CD4-positive, alpha-beta T cell treated with Interleukin-2 at 100 ng/mL for 4 hours (primary cell): ENCODE measurements around the gene CHKB.
"Not testable (repeated sequence)": the region's sequence is repeated elsewhere in the genome, so short reads cannot be mapped to it uniquely, and the experiment has no call there.

ENCODE experiments used
- DNase-seq: peaks from one replicate; pipeline ENCODE4 v3.0.0-alpha.2; 2020; ENCODE audit warnings: low spot score

CHKB gene

GRCh38 chr22:50548040-50548920 is 34.4 kb downstream of the CHKB start:
- DNase-seq = peak; percentile 58

GRCh38 chr22:50547263-50547985 is 35.2 kb downstream of the CHKB start:
- no peak for DNase-seq

GRCh38 chr22:50546326-50547262 is 36.1 kb downstream of the CHKB start:
- no peak for DNase-seq

DNA sequence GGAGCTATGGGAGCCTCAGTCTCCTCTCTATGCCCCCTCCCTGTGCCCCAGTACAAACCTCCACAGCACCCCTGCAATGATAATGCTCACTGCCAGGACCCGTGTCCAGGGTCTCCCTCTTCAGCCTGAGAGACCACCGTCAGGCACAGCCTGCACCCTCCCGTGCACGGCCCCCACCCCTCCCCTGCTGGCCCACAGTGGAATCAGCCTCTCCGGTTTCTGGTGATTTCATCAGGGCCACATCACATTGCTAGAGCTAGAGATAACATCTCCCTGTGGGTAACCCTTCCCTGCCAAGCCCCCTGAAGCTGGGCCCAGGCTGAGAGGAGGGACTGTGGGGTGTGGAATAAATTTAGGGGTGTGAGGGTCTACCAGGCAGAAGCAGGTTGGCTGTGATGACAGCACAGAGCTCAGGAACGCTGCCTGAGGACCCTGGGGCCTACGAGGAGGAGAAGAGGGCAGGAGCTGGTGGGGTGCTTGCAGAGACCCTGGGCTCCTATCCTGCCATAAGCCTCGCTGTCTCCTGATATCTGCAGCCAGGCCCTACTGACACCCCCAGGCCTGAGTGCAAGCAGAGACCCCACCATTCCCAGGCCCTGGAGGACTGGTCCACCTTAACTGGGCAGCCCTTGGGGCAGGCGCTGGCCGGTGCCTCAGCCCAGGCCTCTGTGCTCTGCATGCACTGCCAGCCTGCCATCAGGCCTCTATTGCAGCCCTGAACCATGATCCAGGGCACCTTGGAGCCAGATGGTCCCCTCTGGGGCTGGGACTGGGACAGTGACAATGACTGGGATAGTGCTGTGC is 36.9 kb downstream of the CHKB start, which contains the start of gene KLHDC7B:
Gene KLHDC7B (plus strand): TSS at position 378 of the 804 bp plus-strand sequence. CDS start 345 bp downstream, at position 723.
- DNase-seq = peak; percentile 44

- no peak for DNase-seq
Measured at GRCh38 chr22:50544746-50545253, 37.8 kb downstream of the CHKB start.

DNA sequence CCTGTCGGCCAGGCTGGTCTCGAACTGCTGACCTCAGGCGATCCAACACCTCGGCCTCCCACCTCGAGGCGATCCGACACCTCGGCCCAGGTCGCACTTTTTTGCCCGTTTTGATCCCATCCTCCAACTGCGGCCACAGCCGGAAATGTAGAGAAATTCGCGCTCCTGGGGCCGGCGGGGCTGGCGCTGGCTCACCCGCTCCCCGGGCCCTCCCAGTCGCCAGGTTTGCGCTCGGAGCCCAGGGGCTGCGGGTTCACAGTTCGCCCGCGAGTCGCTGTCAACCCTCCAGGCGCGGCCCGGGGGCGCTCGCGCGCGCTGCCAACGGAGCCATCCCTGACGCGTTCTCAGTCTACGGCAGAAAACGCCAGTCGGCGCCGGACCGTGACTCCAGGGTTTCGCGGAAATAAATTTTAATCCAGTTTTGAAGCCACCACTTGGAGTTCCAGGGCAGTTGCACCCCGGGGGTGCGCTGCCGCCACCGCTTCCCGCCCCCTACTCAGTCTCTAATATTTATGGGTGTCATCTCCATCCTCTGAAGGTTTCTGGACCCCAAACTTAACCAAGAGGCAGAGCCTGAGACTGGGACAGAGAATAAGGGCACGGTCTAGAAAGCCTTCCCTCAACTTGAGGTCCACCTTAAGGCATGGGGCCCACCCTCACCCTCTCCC is 38.4 kb downstream of the CHKB start:
- DNase-seq = peak; percentile 86

GRCh38 chr22:50542416-50542927 is 40.2 kb downstream of the CHKB start:
- DNase-seq = no peak

- DNase-seq = peak; percentile 64
Measured at GRCh38 chr22:50541667-50542026, 41.0 kb downstream of the CHKB start.

- no peak for DNase-seq
Measured at GRCh38 chr22:50540381-50540780, 42.3 kb downstream of the CHKB start.

GRCh38 chr22:50537765-50538164 is 44.9 kb downstream of the CHKB start:
- DNase-seq = no peak

DNA sequence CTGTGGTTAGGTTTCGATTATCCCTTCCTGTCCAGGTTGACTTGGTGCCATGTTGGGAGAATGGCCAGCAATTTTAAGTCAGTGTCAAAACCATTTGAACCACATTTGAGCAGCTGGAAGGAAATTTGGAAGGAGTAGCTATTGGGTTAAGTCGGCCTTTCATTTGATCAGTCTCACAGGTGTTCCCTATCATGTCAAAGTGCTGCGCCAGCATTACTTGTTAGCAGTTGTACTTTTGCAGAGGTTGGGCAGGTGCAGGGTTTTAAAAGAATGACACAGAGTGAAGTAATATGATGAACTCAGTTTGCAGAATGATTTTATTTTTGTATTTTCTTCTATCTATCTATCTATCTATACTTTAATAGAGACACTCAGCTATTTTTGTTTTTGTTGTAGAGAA is 46.4 kb downstream of the CHKB start:
- DNase-seq = no peak

DNA sequence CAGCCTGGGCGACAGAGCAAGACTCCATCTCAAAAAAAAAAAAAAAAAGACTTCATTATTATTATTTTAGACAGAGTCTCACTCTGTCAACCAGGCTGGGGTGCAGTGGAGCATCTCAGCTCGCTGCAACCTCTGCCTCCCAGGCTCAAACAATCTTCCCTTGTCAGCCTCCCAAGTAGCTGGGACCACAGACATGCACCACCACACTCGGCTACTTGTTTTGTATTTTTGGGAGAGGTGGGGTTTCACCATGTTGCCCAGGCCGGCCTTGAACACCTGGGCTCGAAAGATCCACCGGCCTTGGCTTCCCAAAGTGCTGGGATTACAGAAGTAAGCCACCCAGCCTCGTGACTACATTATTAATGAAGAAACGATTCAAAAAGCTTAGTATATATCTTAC is 47.5 kb downstream of the CHKB start:
- no peak for DNase-seq

DNA sequence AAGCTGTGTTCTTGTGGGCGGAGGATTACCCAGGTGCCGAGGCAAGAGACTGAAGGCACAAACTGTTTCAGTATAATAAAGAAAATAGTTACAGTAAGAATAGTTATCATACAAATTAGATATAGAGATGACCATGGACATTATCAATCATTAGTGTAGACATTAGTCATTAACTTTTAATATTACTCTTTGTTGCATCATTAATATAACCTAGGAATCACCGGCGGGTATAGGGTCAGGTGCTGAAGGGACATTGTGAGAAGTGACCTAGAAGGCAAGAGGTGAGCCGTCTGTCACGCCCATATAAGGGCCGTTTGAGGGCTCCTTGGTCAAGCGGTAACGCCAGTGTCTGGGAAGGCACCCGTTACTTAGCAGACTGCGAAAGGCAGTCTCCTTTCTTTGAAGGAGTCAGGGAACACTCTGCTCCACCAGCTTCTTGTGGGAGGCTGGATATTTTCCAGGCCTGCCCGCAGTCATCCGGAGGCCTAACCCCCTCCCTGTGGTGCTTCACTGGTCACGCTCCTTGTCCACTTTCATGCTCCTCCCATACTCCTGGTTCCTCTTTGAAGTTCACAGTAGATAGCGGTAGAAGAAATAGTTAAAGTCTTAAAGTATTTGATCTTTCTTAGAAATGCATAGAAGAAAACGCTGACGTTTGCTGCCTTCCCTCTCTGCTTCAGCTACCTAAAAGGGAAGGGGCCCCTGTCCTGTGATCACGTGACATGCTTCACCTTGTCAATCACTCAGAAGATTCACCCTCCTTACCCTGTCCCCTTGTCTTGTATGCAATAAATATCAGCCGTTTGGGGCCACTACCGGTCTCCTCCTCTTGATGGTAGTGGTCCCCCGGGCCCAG is 48.6 kb downstream of the CHKB start:
- DNase-seq = not testable (repeated sequence)

DNA sequence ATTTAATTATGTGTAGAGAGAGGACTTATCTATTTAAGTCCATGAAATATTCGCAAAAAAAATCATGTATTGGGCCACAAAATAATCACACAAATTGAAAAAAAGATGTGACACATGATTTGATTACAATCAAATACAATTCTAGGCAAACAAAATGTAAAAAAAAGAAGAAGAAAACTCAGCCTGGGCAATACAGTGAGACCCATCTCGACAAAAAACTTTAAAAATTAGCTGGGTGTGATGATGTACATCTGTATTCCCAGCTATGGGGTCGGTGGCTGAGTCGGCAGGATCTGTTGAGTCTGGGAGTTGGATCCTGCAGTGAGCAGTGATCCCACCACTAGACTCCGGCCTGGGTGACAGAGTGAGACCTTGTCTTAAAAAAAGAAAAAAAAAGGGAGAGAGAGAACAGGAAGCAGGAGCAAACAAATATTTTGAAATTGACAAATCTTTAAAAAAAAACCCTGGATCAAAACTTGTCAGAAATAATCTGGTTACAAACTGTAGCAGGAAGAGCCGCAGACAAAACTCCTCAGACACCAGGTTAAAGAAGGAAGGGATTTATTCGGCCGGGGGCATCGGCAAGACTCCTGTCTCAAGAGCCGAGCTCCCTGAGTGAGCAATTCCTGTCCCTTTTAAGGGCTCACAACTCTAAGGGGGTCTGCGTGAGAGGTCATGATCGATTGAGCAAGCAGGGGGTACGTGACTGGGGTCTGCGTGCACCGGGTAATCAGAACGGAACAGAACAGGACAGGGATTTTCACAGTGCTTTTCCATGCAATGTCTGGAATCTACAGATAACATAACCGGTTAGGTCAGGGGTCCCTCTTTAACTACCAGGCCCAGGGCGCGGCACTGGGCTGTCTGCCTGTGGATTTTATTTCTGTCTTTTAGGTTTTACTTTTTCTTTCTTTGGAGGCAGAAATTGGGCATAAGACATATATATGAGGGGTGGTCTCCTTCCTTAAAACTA is 49.5 kb downstream of the CHKB start:
- DNase-seq = no peak

- no peak for DNase-seq
Measured at GRCh38 chr22:50531962-50532674, 50.5 kb downstream of the CHKB start.

- DNase-seq = peak; percentile 66
Measured at GRCh38 chr22:50531546-50531961, 51.1 kb downstream of the CHKB start.

DNA sequence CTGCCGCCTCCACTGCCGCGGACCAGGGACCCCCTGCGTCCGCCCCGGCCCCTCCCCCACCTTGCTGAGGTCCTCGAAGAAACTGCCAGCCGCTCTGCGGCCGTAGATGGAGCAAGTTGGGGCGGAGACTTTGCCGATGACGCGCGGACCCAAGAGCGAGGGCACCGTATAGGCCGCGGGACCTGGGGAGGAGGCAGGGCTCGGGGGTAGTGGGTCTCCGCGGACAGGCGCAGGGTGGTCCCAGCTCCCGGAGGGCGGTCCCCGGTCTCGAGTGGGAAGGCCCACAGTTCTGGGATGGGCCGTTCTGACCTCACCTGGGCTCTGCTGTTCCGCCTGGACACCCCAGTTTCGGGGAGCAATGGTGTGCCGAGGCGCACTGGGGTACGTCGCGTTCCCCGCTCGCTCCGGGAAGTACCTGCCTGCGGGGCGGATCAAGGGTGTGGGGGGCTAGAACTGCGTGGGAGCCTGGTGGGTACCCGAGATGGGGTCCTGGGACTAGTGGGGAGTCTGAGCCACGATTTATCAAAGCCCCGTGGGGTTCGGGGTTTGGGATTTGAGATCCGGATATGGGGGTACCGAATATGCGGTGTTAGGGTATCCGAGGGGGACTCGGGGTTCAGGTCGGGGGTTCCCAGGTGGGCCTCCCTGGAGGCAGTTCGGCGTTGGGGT is 51.6 kb downstream of the CHKB start:
- peak; percentile 82 for DNase-seq
